GM12878 (cell line): ENCODE results near the gene SGSH. TPM values are rescaled to one million over a fixed set of nuclear protein-coding genes. Genes with fewer than 3 reads are reported as not detected.

ENCODE experiments used
- ATAC-seq: fragments of 200-7000 bp; cut with Tn5 transposase; 3 replicates; pipeline ENCODE4 v1.9.1; 2020; ENCODE audit warnings: mild to moderate bottlenecking, moderate library complexity
- BruUV-seq: library from RNA; stranded (reverse); fragments of 400-500 nt; replicated peaks from 2 replicates; lab custom pipeline; 2021; lab: Mats Ljungman, UMichigan
- CTCF ChIA-PET: fragments of 300-600 bp; sonication (Branson Sonifier 250); formaldehyde crosslinking; extraction: SDS; loops from one replicate; lab custom pipeline; 2021; ENCODE audit warnings: inconsistent platforms; lab: Yijun Ruan, JAX
- POLR2A ChIA-PET: fragments of 350-600 bp; formaldehyde crosslinking; extraction: SDS; loops from one replicate; lab custom pipeline; 2021; ENCODE audit warnings: inconsistent platforms; lab: Charles Lee
- RAD21 ChIA-PET: fragments of 300-600 bp; sonication (Branson Sonifier 250); formaldehyde crosslinking; loops from one replicate; lab custom pipeline; 2023; ENCODE audit warnings: antibody characterized with exemption; ENCODE audit not compliant: unreplicated experiment; lab: Charles Lee
- SMC1A ChIA-PET: fragments of 300-600 bp; sonication (Branson Sonifier 250); formaldehyde crosslinking; loops from one replicate; lab custom pipeline; 2023; ENCODE audit not compliant: unreplicated experiment, uncharacterized antibody; lab: Charles Lee
- DNase-seq: peaks from one replicate; pipeline ENCODE4 v3.0.0-alpha.2; 2011; ENCODE audit warnings: low read depth, low spot score
- FAIRE-seq: peaks from 3 replicates; lab custom pipeline; 2011; peaks lifted over from hg19 to GRCh38; lab: Jason Lieb, UNC
- H2AFZ ChIP-seq: 2 replicates; pipeline ENCODE4 v1.6.0; 2011; ENCODE audit warnings: low read depth, low read length, control low read depth; ENCODE audit not compliant: control insufficient read depth
- H3K27ac ChIP-seq: 2 replicates; pipeline ENCODE4 v1.5.1; 2011; ENCODE audit warnings: control low read depth; ENCODE audit not compliant: control insufficient read depth, insufficient read depth
- H3K27me3 ChIP-seq, 2 experiments: replicated peaks in 1 of 2; 2 replicates each; pipeline versions ENCODE4 v1.6.0 to v1.6.1; 2011; ENCODE audit warnings: low read length in 1 of 2; ENCODE audit not compliant: control insufficient read depth in 2 of 2, insufficient read depth in 2 of 2
- H3K36me3 ChIP-seq, 2 experiments: 2 replicates each; pipeline ENCODE4 v1.5.1; 2011; ENCODE audit warnings: low read length in 1 of 2; ENCODE audit not compliant: control insufficient read depth in 2 of 2, insufficient read depth in 2 of 2
- H3K4me1 ChIP-seq: 2 replicates; pipeline ENCODE4 v1.6.1; 2011; ENCODE audit warnings: mild to moderate bottlenecking, low read length, moderate library complexity, mixed read lengths; ENCODE audit not compliant: control insufficient read depth, insufficient read depth
- H3K4me2 ChIP-seq: 2 replicates; pipeline ENCODE4 v1.6.0; 2011; ENCODE audit warnings: control low read depth; ENCODE audit not compliant: control insufficient read depth, insufficient read depth
- H3K4me3 ChIP-seq: fragments of 200-600 bp; sonication (generic); 2 replicates; pipeline ENCODE4 v1.5.1; 2016
- H3K79me2 ChIP-seq: 2 replicates; pipeline ENCODE4 v1.6.0; 2011; ENCODE audit warnings: low read length; ENCODE audit not compliant: control insufficient read depth, insufficient read depth
- H3K9ac ChIP-seq: 2 replicates; pipeline ENCODE4 v1.8.0; 2011; ENCODE audit warnings: low read length, control low read depth, mixed read lengths; ENCODE audit not compliant: control insufficient read depth, insufficient read depth
- H3K9me3 ChIP-seq: replicated peaks from 3 replicates; pipeline ENCODE4 v1.5.1; 2011; ENCODE audit warnings: mild to moderate bottlenecking, low read length; ENCODE audit not compliant: control insufficient read depth, insufficient read depth
- H4K20me1 ChIP-seq: 2 replicates; pipeline ENCODE4 v1.6.0; 2011; ENCODE audit not compliant: control insufficient read depth, insufficient read depth
- CREB1 ChIP-seq: IDR thresholded peaks from 2 replicates; pipeline ENCODE4 v1.6.1; 2012; ENCODE audit warnings: low read depth, mild to moderate bottlenecking, inconsistent platforms
- EP300 ChIP-seq, 2 experiments: fragments of 150-350 bp in 1 of 2; IDR thresholded peaks; 2 replicates each; pipeline ENCODE4 v1.6.1; 2011 to 2012; ENCODE audit warnings: low read depth in 2 of 2, low read length in 2 of 2, borderline replicate concordance in 1 of 2, improper control_type of control experiment in 1 of 2, inconsistent platforms in 1 of 2; ENCODE audit not compliant: control insufficient read depth in 1 of 2
- HDAC2 ChIP-seq: fragments of 200-600 bp; sonication (generic); IDR thresholded peaks from 2 replicates; pipeline ENCODE4 v1.6.1; 2017
- RAD21 ChIP-seq: IDR thresholded peaks from 2 replicates; pipeline ENCODE4 v1.6.1; 2011; ENCODE audit warnings: mild to moderate bottlenecking, low read depth, low read length, moderate library complexity; ENCODE audit not compliant: insufficient read depth
- SRF ChIP-seq, 2 experiments: IDR thresholded peaks; 2 replicates each; pipeline ENCODE4 v1.6.1; 2011; ENCODE audit warnings: low read depth in 2 of 2, low read length in 2 of 2, mild to moderate bottlenecking in 1 of 2, moderate library complexity in 1 of 2
- WGBS: methylation state at CpG from one replicate; pipeline ENCODE4 v1.1.6; 2016; ENCODE audit warnings: low lambda C conversion rate; ENCODE audit not compliant: insufficient replicate concordance, insufficient coverage; ENCODE audit errors: missing lambda C conversion rate; 5-methylcytosine and 5-hydroxymethylcytosine counted together
- in situ Hi-C: fragments of 300-500 bp; cut with MboI; formaldehyde crosslinking; loops from 9 replicates; pipeline ENCODE4 v1.14.3; 2018; ENCODE audit warnings: mixed read lengths
- intact Hi-C: fragments of 100-400 bp; cut with micrococcal nuclease; formaldehyde crosslinking; loops from one replicate; pipeline ENCODE4 v1.14.2; 2022; ENCODE audit not compliant: unreplicated experiment
- polyA plus RNA-seq, 11 experiments: library from polyadenylated mRNA; depleted of rRNA in 4 of 11; unstranded in 6 of 11; stranded (reverse) in 5 of 11; fragments of >200 nt; fragmentation: Nextera tagmentation in 4 of 11; fragmentation: Illumina TruSeq in 1 of 11; extraction: Ambion mirVana in 4 of 11; extraction: Trizol in 1 of 11; gene quantifications; 1 replicate in 1 of 11; 2 replicates in 10 of 11; pipeline versions ENCODE4 v1.2.1 to v1.2.3, GENCODE V29; 2011 to 2016; ENCODE audit warnings: inconsistent platforms in 2 of 11, missing spikeins in 2 of 11, low read depth in 1 of 11
- total RNA-seq, 4 experiments: library from RNA; depleted of rRNA in 3 of 4; stranded (reverse); fragments of >200 nt in 3 of 4; fragmentation: Illumina TruSeq in 1 of 4; extraction: Trizol in 1 of 4; gene quantifications; 2 replicates each; pipeline versions ENCODE4 v1.2.1 to v1.2.3, GENCODE V29; 2013 to 2021
- TF ChIP-seq, protein P1 (sequence below), 3 experiments: IDR thresholded peaks in 2 of 3; conservative IDR thresholded peaks in 1 of 3; 2 replicates each; pipeline ENCODE4 v1.5.1; 2011; ENCODE audit warnings: low read depth in 3 of 3, low read length in 3 of 3, mild to moderate bottlenecking in 3 of 3, control low read depth in 2 of 3, moderate library complexity in 2 of 3, inconsistent platforms in 1 of 3, mixed read lengths in 1 of 3; ENCODE audit not compliant: control insufficient read depth in 2 of 3, insufficient read depth in 1 of 3; ENCODE audit errors: extremely low read depth in 1 of 3

Gene SGSH
- total and polyA plus RNA-seq, 10 of the 15 experiments (the other 5 are each of a cell fraction or from before 2014, with no cell fraction given), result 0.13 to 17.2 (median 6.0) TPM

DNA sequence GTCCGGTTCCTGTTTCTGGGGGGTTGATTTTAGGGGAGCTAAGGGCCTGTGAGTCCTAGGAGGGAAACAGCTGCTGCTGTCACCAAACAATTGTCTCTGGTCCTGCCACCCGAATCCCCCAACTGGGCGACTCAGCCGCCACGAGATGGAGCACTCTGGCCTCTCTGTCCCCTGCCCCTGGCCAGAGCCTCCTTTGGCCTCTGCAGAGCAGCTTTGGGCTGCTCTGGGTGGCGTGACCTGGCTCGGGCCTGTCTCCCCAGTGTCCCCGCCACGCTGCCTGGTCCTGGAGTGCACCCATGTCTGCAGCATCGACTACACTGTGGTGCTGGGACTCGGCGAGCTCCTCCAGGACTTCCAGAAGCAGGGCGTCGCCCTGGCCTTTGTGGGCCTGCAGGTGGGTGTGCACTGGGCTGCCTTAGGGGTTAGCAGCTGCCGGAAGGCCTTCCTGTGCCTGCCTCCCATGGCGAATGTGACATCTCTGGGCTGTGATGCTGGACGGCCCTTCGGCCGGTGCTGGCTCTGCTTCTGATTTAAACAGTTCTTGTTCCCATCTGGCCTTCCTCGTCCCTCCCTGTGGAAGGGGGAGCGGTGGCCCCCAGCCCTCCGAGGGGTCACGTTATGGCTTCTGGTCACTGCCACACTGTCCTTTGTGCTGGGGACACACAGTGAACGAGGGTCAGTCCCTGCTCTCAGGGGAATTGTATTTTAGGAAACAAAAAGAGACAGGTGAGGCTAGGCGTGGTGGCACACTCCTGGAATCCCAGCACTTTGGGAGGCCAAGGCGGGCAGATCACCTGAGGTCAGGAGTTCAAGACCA, 29.0 kb upstream of the SGSH start:
- Histone ChIP-seq H3K9me3 (no peaks in the 10 kb centered on the region), H3K4me2 (no peak overlapping the region), H3K27me3 (no peaks in the 10 kb centered on the region), H3K9ac (no peak overlapping the region), H3K27ac (no peak overlapping the region)
- BruUV-seq, result no TSS peak
- DNase-seq (no peak), ATAC-seq (peak; percentile 67)
- POLR2A ChIA-PET, result no interaction called here
- WGBS, result 46% methylated on average over 24 of the region's 26 CpGs
- intact Hi-C loops (no loop called here), in situ Hi-C loops (no loop called here)
- RAD21 ChIA-PET, result no interaction called here
- TF ChIP-seq HDAC2 (no peak), CREB1 (no peak), SRF (IDR thresholded peaks at IDR 0.05; ENCODE audit: low read depth in 2 of 2, low read length in 2 of 2) (0 out of 4 replicates have a peak, but pooled peaks of 1 of the 2 experiments have one; percentile 1), EP300 (IDR thresholded peaks at IDR 0.05; ENCODE audit: borderline replicate concordance in 1 of 2, control insufficient read depth in 1 of 2, low read depth in 2 of 2, low read length in 2 of 2) (no peak), RAD21 (0 out of 2 replicates have a peak, but pooled peaks have one; percentile 11)
- TF ChIP-seq, protein P1, sequence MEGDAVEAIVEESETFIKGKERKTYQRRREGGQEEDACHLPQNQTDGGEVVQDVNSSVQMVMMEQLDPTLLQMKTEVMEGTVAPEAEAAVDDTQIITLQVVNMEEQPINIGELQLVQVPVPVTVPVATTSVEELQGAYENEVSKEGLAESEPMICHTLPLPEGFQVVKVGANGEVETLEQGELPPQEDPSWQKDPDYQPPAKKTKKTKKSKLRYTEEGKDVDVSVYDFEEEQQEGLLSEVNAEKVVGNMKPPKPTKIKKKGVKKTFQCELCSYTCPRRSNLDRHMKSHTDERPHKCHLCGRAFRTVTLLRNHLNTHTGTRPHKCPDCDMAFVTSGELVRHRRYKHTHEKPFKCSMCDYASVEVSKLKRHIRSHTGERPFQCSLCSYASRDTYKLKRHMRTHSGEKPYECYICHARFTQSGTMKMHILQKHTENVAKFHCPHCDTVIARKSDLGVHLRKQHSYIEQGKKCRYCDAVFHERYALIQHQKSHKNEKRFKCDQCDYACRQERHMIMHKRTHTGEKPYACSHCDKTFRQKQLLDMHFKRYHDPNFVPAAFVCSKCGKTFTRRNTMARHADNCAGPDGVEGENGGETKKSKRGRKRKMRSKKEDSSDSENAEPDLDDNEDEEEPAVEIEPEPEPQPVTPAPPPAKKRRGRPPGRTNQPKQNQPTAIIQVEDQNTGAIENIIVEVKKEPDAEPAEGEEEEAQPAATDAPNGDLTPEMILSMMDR (IDR thresholded peaks at IDR 0.05 in 2 of 3, conservative IDR thresholded peaks at IDR 0.05 in 1 of 3; ENCODE audit: control insufficient read depth in 2 of 3, extremely low read depth in 1 of 3, insufficient read depth in 1 of 3, low read depth in 3 of 3, low read length in 3 of 3), result peak in 1 of 3 experiments; percentile 16; a peak in 2 of 6 replicates
- TF ChIP-seq, all 136 proteins: peak for 3
- ChIA-PET CTCF (interaction anchor here (0.8 kb wide), 1 partner anchor 18 kb away, joined by 3 read pairs; no protein-coding TSS in a partner anchor), SMC1A (no interaction called here)
- Histone ChIP-seq H4K20me1 (no peaks in the 10 kb centered on the region), H3K4me1 (no peaks in the 10 kb centered on the region), H3K4me3 (no peak overlapping the region), H3K79me2 (no peaks in the 10 kb centered on the region), H3K36me3 (no peaks in the 10 kb centered on the region), H2AFZ (no peak overlapping the region)
- FAIRE-seq, result no peak
